ENCODE results near the gene S100PBP. TPM values are rescaled to one million over a fixed set of nuclear protein-coding genes. Genes with fewer than 3 reads are reported as not detected.

The S100PBP gene
- total RNA-seq, 1 experiment from 2014 or later: 50.1 TPM

- H3K18ac ChIP-seq (ENCODE audit: insufficient read length, low read depth, low read length): no peak overlapping the region
- H3K36me3 Mint-ChIP-seq (ENCODE audit: insufficient read depth in 1 of 3, low read depth in 3 of 3): peaks cover 13 to 47% (median 46%) of the 10 kb centered on the region in 3 experiments
- no peaks in the 10 kb centered on the region for H3K23me2 ChIP-seq (ENCODE audit: insufficient read length, low read depth, low read length, poor library complexity, severe bottlenecking)
These were observed 41.3 kb downstream of the S100PBP start for GRCh38 chr1:32858791-32859190.

More at GRCh38 chr1:32858791-32859190, 41.3 kb downstream of the S100PBP start:
- no peak overlapping the region for H3K9ac ChIP-seq (ENCODE audit: extremely low read depth, insufficient read length, low read length)
- H3K4me2 ChIP-seq (ENCODE audit: insufficient read depth, insufficient read length, low read length): no peak overlapping the region
- H3K14ac ChIP-seq (ENCODE audit: insufficient read depth, low read length): no peak overlapping the region
- no peaks in the 10 kb centered on the region for H3K9me3 Mint-ChIP-seq
- H3K27me3 Mint-ChIP-seq (ENCODE audit: low read depth): no peaks in the 10 kb centered on the region
- no peak overlapping the region for H2BK15ac ChIP-seq (ENCODE audit: low read depth, low read length)
- no peak overlapping the region for H2AFZ ChIP-seq (ENCODE audit: low read length)
- no peak overlapping the region; a peak in 1 of 7 replicates for H3K27ac Mint-ChIP-seq
- no peak overlapping the region for H3T11ph ChIP-seq (ENCODE audit: low read length)
- no peaks in the 10 kb centered on the region for H4K20me1 ChIP-seq (ENCODE audit: control insufficient read depth, insufficient read depth, insufficient read length)
- H4K91ac ChIP-seq (ENCODE audit: insufficient read length, low read depth, low read length): no peak overlapping the region
- no peak overlapping the region for H2BK120ac ChIP-seq (ENCODE audit: low read depth, low read length, poor library complexity, severe bottlenecking)
- H3K4me3 Mint-ChIP-seq: no peak overlapping the region
- no peak overlapping the region for H4K8ac ChIP-seq (replicated peaks; ENCODE audit: insufficient read length, low read depth, low read length)
- no peak overlapping the region for H3K4ac ChIP-seq (ENCODE audit: low read depth, low read length)
- H3K23ac ChIP-seq (ENCODE audit: insufficient read length, low read depth, low read length): no peak overlapping the region
- H3K4me1 ChIP-seq (ENCODE audit: insufficient read depth, low read length): no peaks in the 10 kb centered on the region
- H2AK5ac ChIP-seq (ENCODE audit: insufficient read length, low read length): no peak overlapping the region
- H2BK12ac ChIP-seq (ENCODE audit: insufficient read length, low read depth, low read length): no peak overlapping the region
- no peak overlapping the region for H2BK5ac ChIP-seq (ENCODE audit: insufficient read length, low read length)
- DNase-seq: no peak
- H4K5ac ChIP-seq (ENCODE audit: insufficient read length, low read depth, low read length): no peak overlapping the region
- H3K79me2 ChIP-seq (ENCODE audit: insufficient read depth, low read length): no peaks in the 10 kb centered on the region
- no peaks in the 10 kb centered on the region for H3K9me3 ChIP-seq (ENCODE audit: control insufficient read depth, low read depth, low read length)
- H3K4me1 Mint-ChIP-seq: no peaks in the 10 kb centered on the region
- no peak overlapping the region for H3K56ac ChIP-seq (ENCODE audit: insufficient read length, low read depth, low read length)
- no peaks in the 10 kb centered on the region for H3K27me3 ChIP-seq (ENCODE audit: insufficient read depth, low read length)
- no peak for TF ChIP-seq CTCF (conservative IDR thresholded peaks at IDR 0.05)
- no CpG with 5 or more reads among the region's 7 CpGs for WGBS (ENCODE audit: extremely low coverage, insufficient read length, low lambda C conversion rate)
- no peak overlapping the region for H2BK20ac ChIP-seq (ENCODE audit: low read depth, low read length, poor library complexity, severe bottlenecking)
- H3K27ac ChIP-seq (ENCODE audit: insufficient read length, low read depth, low read length): no peak overlapping the region
- H3K79me1 ChIP-seq (ENCODE audit: insufficient read depth, low read depth, low read length, poor library complexity, severe bottlenecking): no peaks in the 10 kb centered on the region
